Measurements from ENCODE around the gene B3GALNT1. TPM values are rescaled to one million over a fixed set of nuclear protein-coding genes. Genes with fewer than 3 reads are reported as not detected.

The B3GALNT1 gene
- total RNA-seq, result 10 to 100 TPM in 1 of 4 donors, 1 to 10 TPM in 3; 5.3 to 11.0 (median 6.6) TPM

- ATAC-seq (ENCODE audit: low FRiP score) (peak; percentile 89), DNase-seq (ENCODE audit: low spot score) (no peak)
- no peak for TF ChIP-seq CTCF (IDR thresholded peaks at IDR 0.05)
These were observed at the start of gene B3GALNT1 for GRCh38 chr3:161104561-161105551. TSS of gene B3GALNT1 (minus strand) at chr3:161105349. CDS start at chr3:161086754, 18,595 bp downstream.

- DNase-seq (ENCODE audit: low spot score) (no peak), ATAC-seq (ENCODE audit: low FRiP score) (no peak)
- TF ChIP-seq CTCF (IDR thresholded peaks at IDR 0.05), result no peak
These were observed 48.3 kb upstream of the B3GALNT1 start for GRCh38 chr3:161153480-161153879.

GRCh38 chr3:161150001-161150525 lies 44.9 kb upstream of the B3GALNT1 start:
- ATAC-seq (ENCODE audit: low FRiP score) (no peak), DNase-seq (ENCODE audit: low spot score) (no peak)
- no peak for TF ChIP-seq CTCF (IDR thresholded peaks at IDR 0.05)

- TF ChIP-seq CTCF (IDR thresholded peaks at IDR 0.05), result no peak
- no peak for DNase-seq (ENCODE audit: low spot score)
- no peak for ATAC-seq (ENCODE audit: low FRiP score)
These were observed 44.4 kb upstream of the B3GALNT1 start for GRCh38 chr3:161149529-161149928.

- no peak for TF ChIP-seq CTCF (IDR thresholded peaks at IDR 0.05)
- ATAC-seq (ENCODE audit: low FRiP score) (no peak), DNase-seq (ENCODE audit: low spot score) (no peak)
These were observed 43.8 kb upstream of the B3GALNT1 start for GRCh38 chr3:161148832-161149475.

- ATAC-seq (ENCODE audit: low FRiP score) (no peak), DNase-seq (ENCODE audit: low spot score) (no peak)
- TF ChIP-seq CTCF (IDR thresholded peaks at IDR 0.05), result no peak
These were observed 37.3 kb upstream of the B3GALNT1 start for GRCh38 chr3:161142486-161142885.

All from omental fat pad (tissue), 4 donors.